Neural progenitor cell (in vitro differentiated cells): ENCODE measurements around the gene SERPINA10.

ENCODE experiments used
- CTCF ChIP-seq: fragments of 200-600 bp; sonication (generic); IDR thresholded peaks from 2 replicates; pipeline ENCODE4 v1.5.1; 2017; ENCODE audit warnings: antibody characterized with exemption, mild to moderate bottlenecking
- EZH2 ChIP-seq: fragments of 200-600 bp; sonication (generic); IDR thresholded peaks from 2 replicates; pipeline ENCODE4 v1.6.1; 2017; ENCODE audit warnings: antibody characterized with exemption, mild to moderate bottlenecking, moderate library complexity

GRCh38 chr14:94337274-94337673, 44.2 kb upstream of the SERPINA10 start:
- TF ChIP-seq CTCF (no peak), EZH2 (no peak)
